ENCODE measurements around the gene ARHGAP44. TPM values are rescaled to one million over a fixed set of nuclear protein-coding genes. Genes with fewer than 3 reads are reported as not detected.

The ARHGAP44 gene
- total RNA-seq, 1 experiment from 2014 or later: 9.9 TPM

GRCh38 chr17:12964162-12964561, 174.9 kb downstream of the ARHGAP44 start:
- H3K9me3 Mint-ChIP-seq: no peaks in the 10 kb centered on the region; a peak in 1 of 5 replicates
- Histone ChIP-seq H2BK120ac (ENCODE audit: low read depth, low read length, poor library complexity, severe bottlenecking) (no peak overlapping the region), H2BK12ac (ENCODE audit: insufficient read length, low read depth, low read length) (no peak overlapping the region), H2BK15ac (ENCODE audit: low read depth, low read length) (no peak overlapping the region), H2AK5ac (ENCODE audit: insufficient read length, low read length) (no peak overlapping the region), H3K79me2 (ENCODE audit: insufficient read depth, low read length) (no peaks in the 10 kb centered on the region), H3K27ac (ENCODE audit: insufficient read length, low read depth, low read length) (no peak overlapping the region), H3K23me2 (ENCODE audit: insufficient read length, low read depth, low read length, poor library complexity, severe bottlenecking) (no peaks in the 10 kb centered on the region), H4K20me1 (ENCODE audit: control insufficient read depth, insufficient read depth, insufficient read length) (no peaks in the 10 kb centered on the region), H3K56ac (ENCODE audit: insufficient read length, low read depth, low read length) (no peak overlapping the region), H4K5ac (ENCODE audit: insufficient read length, low read depth, low read length) (no peak overlapping the region), H4K91ac (ENCODE audit: insufficient read length, low read depth, low read length) (no peak overlapping the region), H3K4me2 (ENCODE audit: insufficient read depth, insufficient read length, low read length) (no peak overlapping the region), H3K14ac (ENCODE audit: insufficient read depth, low read length) (no peak overlapping the region), H3K4me1 (ENCODE audit: insufficient read depth, low read length) (0 out of 2 replicates have a peak, but pooled peaks cover 4% of the 10 kb centered on the region), H3K9me3 (ENCODE audit: control insufficient read depth, low read depth, low read length) (no peaks in the 10 kb centered on the region), H3K9ac (ENCODE audit: extremely low read depth, insufficient read length, low read length) (no peak overlapping the region), H3K79me1 (ENCODE audit: insufficient read depth, low read depth, low read length, poor library complexity, severe bottlenecking) (no peaks in the 10 kb centered on the region), H2AFZ (ENCODE audit: low read length) (no peak overlapping the region), H4K8ac (replicated peaks; ENCODE audit: insufficient read length, low read depth, low read length) (no peak overlapping the region), H2BK5ac (ENCODE audit: insufficient read length, low read length) (no peak overlapping the region), H3K27me3 (ENCODE audit: insufficient read depth, low read length) (no peaks in the 10 kb centered on the region), H3K18ac (ENCODE audit: insufficient read length, low read depth, low read length) (no peak overlapping the region), H3K23ac (ENCODE audit: insufficient read length, low read depth, low read length) (no peak overlapping the region), H3K4ac (ENCODE audit: low read depth, low read length) (no peak overlapping the region), H2BK20ac (ENCODE audit: low read depth, low read length, poor library complexity, severe bottlenecking) (no peak overlapping the region), H3T11ph (ENCODE audit: low read length) (no peak overlapping the region)
- no peak overlapping the region; a peak in 1 of 7 replicates for H3K27ac Mint-ChIP-seq
- no peaks in the 10 kb centered on the region for H3K27me3 Mint-ChIP-seq (ENCODE audit: low read depth)
- no CpG with 5 or more reads among the region's 5 CpGs for WGBS (ENCODE audit: extremely low coverage, insufficient read length, low lambda C conversion rate)
- DNase-seq: no peak
- H3K4me3 Mint-ChIP-seq: no peak overlapping the region
- peaks cover 6 to 10% of the 10 kb centered on the region in 2 experiments for H3K4me1 Mint-ChIP-seq
- H3K36me3 Mint-ChIP-seq (ENCODE audit: insufficient read depth in 1 of 3, low read depth in 3 of 3): peaks cover 0 to 18% (median 13%) of the 10 kb centered on the region in 3 experiments
- TF ChIP-seq CTCF (conservative IDR thresholded peaks at IDR 0.05): no peak
